ENCODE measurements around the gene ZNF580. TPM values are rescaled to one million over a fixed set of nuclear protein-coding genes. Genes with fewer than 3 reads are reported as not detected.
A peak's percentile ranks its signal among the peaks of the same experiment; 100 is the strongest.

ZNF580 gene
- total RNA-seq, 4 donors from 2014 or later, result 15.0 to 27.9 (median 22.3) TPM

- peaks cover 50% of the 10 kb centered on the region for H3K36me3 ChIP-seq
- H3K27ac ChIP-seq, result no peak overlapping the region
- no peak for DNase-seq (ENCODE audit: low spot score in 2 of 2)
- no peak overlapping the region for H3K4me3 ChIP-seq
- 80% methylated on average over 3 of the region's 3 CpGs for WGBS
- no peaks in the 10 kb centered on the region for H3K9me3 ChIP-seq
- TF ChIP-seq, protein P1, sequence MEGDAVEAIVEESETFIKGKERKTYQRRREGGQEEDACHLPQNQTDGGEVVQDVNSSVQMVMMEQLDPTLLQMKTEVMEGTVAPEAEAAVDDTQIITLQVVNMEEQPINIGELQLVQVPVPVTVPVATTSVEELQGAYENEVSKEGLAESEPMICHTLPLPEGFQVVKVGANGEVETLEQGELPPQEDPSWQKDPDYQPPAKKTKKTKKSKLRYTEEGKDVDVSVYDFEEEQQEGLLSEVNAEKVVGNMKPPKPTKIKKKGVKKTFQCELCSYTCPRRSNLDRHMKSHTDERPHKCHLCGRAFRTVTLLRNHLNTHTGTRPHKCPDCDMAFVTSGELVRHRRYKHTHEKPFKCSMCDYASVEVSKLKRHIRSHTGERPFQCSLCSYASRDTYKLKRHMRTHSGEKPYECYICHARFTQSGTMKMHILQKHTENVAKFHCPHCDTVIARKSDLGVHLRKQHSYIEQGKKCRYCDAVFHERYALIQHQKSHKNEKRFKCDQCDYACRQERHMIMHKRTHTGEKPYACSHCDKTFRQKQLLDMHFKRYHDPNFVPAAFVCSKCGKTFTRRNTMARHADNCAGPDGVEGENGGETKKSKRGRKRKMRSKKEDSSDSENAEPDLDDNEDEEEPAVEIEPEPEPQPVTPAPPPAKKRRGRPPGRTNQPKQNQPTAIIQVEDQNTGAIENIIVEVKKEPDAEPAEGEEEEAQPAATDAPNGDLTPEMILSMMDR (IDR thresholded peaks at IDR 0.05), result no peak
- TF ChIP-seq POLR2A (IDR thresholded peaks at IDR 0.05), result no peak
- no peaks in the 10 kb centered on the region for H3K27me3 ChIP-seq
- peaks cover 9% of the 10 kb centered on the region for H3K4me1 ChIP-seq
Measured at GRCh38 chr19:55619286-55619685, 21.5 kb upstream of the ZNF580 start.

GRCh38 chr19:55620410-55621204 is 20.2 kb upstream of the ZNF580 start:
- no peak for TF ChIP-seq POLR2A (IDR thresholded peaks at IDR 0.05)
- no peak for TF ChIP-seq POLR2AphosphoS5 (IDR thresholded peaks at IDR 0.05)
- TF ChIP-seq, protein P1 (IDR thresholded peaks at IDR 0.05), result no peak
- TF ChIP-seq EP300 (IDR thresholded peaks at IDR 0.05), result no peak
- Histone ChIP-seq H3K9me3 (no peaks in the 10 kb centered on the region), H3K4me1 (peaks cover 16% of the 10 kb centered on the region), H3K27ac (no peak overlapping the region), H3K36me3 (peaks cover 37% of the 10 kb centered on the region), H3K27me3 (no peaks in the 10 kb centered on the region), H3K4me3 (no peak overlapping the region)
- 87% methylated on average over 12 of the region's 12 CpGs for WGBS
- DNase-seq (ENCODE audit: low spot score in 2 of 2), result no peak

GRCh38 chr19:55621205-55621672 is 19.6 kb upstream of the ZNF580 start:
- H3K27ac ChIP-seq, result no peak overlapping the region
- TF ChIP-seq POLR2AphosphoS5 (IDR thresholded peaks at IDR 0.05) (no peak), EP300 (IDR thresholded peaks at IDR 0.05) (no peak), POLR2A (IDR thresholded peaks at IDR 0.05) (no peak)
- TF ChIP-seq, protein P1 (IDR thresholded peaks at IDR 0.05), result no peak
- no peaks in the 10 kb centered on the region for H3K9me3 ChIP-seq

GRCh38 chr19:55621673-55622231 is 19.1 kb upstream of the ZNF580 start:
- 95% methylated on average over 29 of the region's 55 CpGs for WGBS
- H3K4me3 ChIP-seq, result no peak overlapping the region
- DNase-seq (ENCODE audit: low spot score in 2 of 2), result peak in 1 of 2 donors; percentile 67
- H3K4me1 ChIP-seq, result peaks cover 16% of the 10 kb centered on the region
- no peaks in the 10 kb centered on the region for H3K27me3 ChIP-seq
- no peaks in the 10 kb centered on the region for H3K9me3 ChIP-seq
- no peak for TF ChIP-seq EP300 (IDR thresholded peaks at IDR 0.05)
- TF ChIP-seq, protein P1 (IDR thresholded peaks at IDR 0.05), result no peak
- no peak for TF ChIP-seq POLR2AphosphoS5 (IDR thresholded peaks at IDR 0.05)
- no peak for TF ChIP-seq POLR2A (IDR thresholded peaks at IDR 0.05)
- H3K27ac ChIP-seq, result no peak overlapping the region
- H3K36me3 ChIP-seq, result peaks cover 26% of the 10 kb centered on the region

More at GRCh38 chr19:55621205-55621672, 19.6 kb upstream of the ZNF580 start:
- Histone ChIP-seq H3K4me3 (no peak overlapping the region), H3K27me3 (no peaks in the 10 kb centered on the region), H3K36me3 (peaks cover 31% of the 10 kb centered on the region), H3K4me1 (peaks cover 16% of the 10 kb centered on the region)
- WGBS, result 77% methylated on average over 4 of the region's 9 CpGs
- peak in 1 of 2 donors; percentile 68 for DNase-seq (ENCODE audit: low spot score in 2 of 2)

DNA sequence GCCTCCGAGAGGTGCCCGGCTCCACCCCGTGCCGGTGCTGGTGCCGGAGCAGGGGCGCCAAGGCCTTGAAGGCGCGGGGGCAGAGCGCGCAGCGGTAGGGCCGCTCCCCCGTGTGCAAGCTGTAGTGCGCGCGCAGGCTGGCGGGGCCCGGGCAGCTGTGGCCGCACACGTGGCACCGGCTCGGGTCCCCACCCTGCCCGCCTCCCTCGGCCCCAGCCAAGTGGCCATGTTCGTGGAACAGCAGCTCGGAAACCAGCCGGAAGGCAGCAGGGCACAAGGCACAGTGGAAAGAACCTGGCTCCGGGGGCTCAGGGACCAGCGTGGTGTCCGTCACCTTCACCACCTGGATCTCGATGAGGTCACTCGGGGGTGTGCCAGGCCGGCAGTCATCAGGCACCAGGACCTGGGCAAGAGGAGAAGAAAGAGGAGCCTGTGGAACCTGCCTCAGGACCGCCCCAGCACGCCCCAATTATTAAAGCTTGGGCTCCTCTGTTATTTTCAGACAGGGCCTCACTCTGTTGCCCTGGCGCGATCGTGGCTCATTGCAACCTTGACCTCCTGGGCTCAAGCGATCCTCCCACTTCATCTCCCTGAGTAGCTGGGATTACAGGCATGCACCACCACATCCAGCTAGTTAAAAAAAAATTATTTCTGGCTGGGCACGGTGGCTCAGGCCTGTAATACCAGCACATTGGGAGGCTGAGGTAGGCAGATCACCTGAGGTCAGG is 18.4 kb upstream of the ZNF580 start:
- TF ChIP-seq, protein P1 (IDR thresholded peaks at IDR 0.05), result no peak
- TF ChIP-seq EP300 (IDR thresholded peaks at IDR 0.05) (no peak), POLR2A (IDR thresholded peaks at IDR 0.05) (no peak), POLR2AphosphoS5 (IDR thresholded peaks at IDR 0.05) (no peak)
- DNase-seq (ENCODE audit: low spot score in 2 of 2), result peak in 1 of 2 donors; percentile 67

More for the DNA sequence above, 18.4 kb upstream of the ZNF580 start:
- Histone ChIP-seq H3K4me3 (no peak overlapping the region), H3K27me3 (no peaks in the 10 kb centered on the region), H3K36me3 (peaks cover 19% of the 10 kb centered on the region), H3K27ac (no peak overlapping the region), H3K4me1 (peaks cover 16% of the 10 kb centered on the region), H3K9me3 (no peaks in the 10 kb centered on the region)
- WGBS, result 87% methylated on average over 21 of the region's 40 CpGs
